ENCODE data around the gene ZNF276. TPM values are rescaled to one million over a fixed set of nuclear protein-coding genes. Genes with fewer than 3 reads are reported as not detected.
A peak's percentile ranks its signal among the peaks of the same experiment; 100 is the strongest.

The ZNF276 gene
- total RNA-seq, 4 donors from 2014 or later = 18.1 to 43.3 (median 34.1) TPM

GRCh38 chr16:89716493-89716892 lies 4.8 kb upstream of the ZNF276 start:
- no peak for TF ChIP-seq POLR2A (IDR thresholded peaks at IDR 0.05)
- TF ChIP-seq, protein P1, sequence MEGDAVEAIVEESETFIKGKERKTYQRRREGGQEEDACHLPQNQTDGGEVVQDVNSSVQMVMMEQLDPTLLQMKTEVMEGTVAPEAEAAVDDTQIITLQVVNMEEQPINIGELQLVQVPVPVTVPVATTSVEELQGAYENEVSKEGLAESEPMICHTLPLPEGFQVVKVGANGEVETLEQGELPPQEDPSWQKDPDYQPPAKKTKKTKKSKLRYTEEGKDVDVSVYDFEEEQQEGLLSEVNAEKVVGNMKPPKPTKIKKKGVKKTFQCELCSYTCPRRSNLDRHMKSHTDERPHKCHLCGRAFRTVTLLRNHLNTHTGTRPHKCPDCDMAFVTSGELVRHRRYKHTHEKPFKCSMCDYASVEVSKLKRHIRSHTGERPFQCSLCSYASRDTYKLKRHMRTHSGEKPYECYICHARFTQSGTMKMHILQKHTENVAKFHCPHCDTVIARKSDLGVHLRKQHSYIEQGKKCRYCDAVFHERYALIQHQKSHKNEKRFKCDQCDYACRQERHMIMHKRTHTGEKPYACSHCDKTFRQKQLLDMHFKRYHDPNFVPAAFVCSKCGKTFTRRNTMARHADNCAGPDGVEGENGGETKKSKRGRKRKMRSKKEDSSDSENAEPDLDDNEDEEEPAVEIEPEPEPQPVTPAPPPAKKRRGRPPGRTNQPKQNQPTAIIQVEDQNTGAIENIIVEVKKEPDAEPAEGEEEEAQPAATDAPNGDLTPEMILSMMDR (IDR thresholded peaks at IDR 0.05) = no peak
- Histone ChIP-seq H3K27me3 (peaks cover 0 to 7% (median 0%) of the 10 kb centered on the region in 4 donors), H3K9me3 (no peaks in the 10 kb centered on the region), H3K36me3 (peaks cover 0 to 19% (median 0%) of the 10 kb centered on the region in 3 donors), H3K27ac (no peak overlapping the region), H3K4me1 (peaks cover 19 to 44% (median 25%) of the 10 kb centered on the region in 3 donors), H3K4me3 (no peak overlapping the region)
- intact Hi-C loops (cut with DNase I) = no loop called here
- no peak for DNase-seq
- WGBS, 2 donors = 83 to 94% methylated on average over 7 of the region's 15 CpGs

DNA sequence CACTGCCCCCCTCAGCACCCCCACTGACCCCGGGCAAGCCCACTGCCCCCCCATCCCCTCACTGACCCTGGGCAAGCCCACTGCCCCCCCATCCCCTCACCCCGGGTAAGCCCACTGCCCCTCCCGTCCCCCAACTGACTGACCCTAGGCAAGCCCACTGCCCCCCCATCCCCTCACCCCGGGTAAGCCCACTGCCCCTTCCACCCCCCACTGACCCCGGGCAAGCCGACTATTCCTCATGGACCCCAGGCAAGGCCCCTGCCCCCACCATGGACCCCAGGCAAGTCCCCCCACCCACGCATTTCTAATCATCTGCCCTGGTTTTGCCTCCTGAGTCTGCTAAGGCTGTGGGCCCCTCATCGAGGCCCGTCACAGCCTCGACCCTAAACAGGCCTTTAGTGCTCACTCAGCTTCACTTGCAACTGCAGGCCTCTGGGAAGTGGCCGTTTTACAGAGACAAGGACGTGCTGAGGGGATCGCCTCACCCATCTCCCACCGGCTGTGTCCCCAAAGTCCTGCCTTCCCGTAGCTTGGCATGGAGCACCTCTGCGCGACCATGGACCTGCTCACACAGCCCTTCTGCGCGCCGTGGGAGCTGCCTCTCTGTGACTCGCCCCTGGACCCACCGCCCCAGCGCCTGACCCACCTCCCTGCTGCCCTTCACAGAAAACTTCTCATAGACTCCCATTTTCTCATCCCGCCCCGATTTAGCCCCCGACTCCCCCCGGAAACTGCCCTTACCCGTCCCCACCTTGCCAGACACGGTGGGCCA lies 4.2 kb upstream of the ZNF276 start:
- H3K27ac ChIP-seq = no peak overlapping the region
- 91 to 93% methylated on average over 15 to 19 of the region's 29 CpGs for WGBS, 2 donors
- no peak for DNase-seq
- no peaks in the 10 kb centered on the region for H3K9me3 ChIP-seq
- intact Hi-C loops (cut with DNase I) = no loop called here
- TF ChIP-seq POLR2A (IDR thresholded peaks at IDR 0.05) = no peak
- TF ChIP-seq, protein P1 (IDR thresholded peaks at IDR 0.05) = no peak
- no peak overlapping the region for H3K4me3 ChIP-seq
- H3K27me3 ChIP-seq = peaks cover 0 to 7% (median 0%) of the 10 kb centered on the region in 4 donors
- peaks cover 16 to 41% (median 20%) of the 10 kb centered on the region in 3 donors for H3K4me1 ChIP-seq
- peaks cover 0 to 19% (median 0%) of the 10 kb centered on the region in 3 donors for H3K36me3 ChIP-seq

DNA sequence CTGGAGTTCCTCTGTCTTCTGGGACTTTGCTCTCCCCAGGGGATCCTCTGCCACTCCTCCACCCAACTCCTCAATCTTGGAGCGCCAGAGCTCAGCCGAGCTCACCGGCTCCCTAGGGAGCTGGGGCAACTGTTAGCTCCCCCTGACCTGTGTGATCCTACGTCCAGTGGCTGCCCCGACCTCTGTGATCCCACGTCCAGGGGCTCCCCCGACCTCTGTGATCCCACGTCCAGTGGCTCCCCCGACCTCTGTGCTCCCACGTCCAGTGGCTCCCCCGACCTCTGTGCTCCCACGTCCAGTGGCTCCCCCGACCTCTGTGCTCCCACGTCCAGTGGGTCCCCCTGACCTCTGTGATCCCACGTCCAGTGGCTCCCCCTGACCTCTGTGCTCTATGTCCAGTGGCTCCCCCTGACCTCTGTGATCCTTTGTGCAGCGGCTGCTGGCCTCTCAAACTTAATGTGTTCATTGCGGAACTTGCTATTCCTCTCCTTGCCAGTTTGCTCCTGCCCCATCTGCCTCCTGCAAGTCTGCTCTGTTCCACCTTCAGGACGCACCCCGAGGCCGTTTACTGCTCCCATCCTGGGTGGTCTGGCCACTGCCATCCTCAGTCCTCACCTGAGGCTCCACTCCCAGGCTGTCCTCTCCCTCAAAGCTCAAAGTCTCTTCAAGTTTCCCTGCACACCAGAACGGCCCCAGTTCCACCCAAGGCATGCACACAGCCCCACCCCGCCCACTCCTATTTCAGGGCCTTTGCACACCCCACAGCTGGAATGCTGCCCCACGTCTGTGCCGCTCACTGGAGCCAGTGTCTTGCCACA lies 3.4 kb upstream of the ZNF276 start:
- no peak for DNase-seq
- intact Hi-C loops (cut with DNase I) = no loop called here
- Histone ChIP-seq H3K36me3 (peaks cover 0 to 20% (median 0%) of the 10 kb centered on the region in 3 donors), H3K4me1 (peaks cover 19 to 41% (median 20%) of the 10 kb centered on the region in 3 donors), H3K4me3 (no peak overlapping the region), H3K27ac (peak overlapping the region in 1 of 4 donors; percentile 95), H3K27me3 (peaks cover 0 to under 1% (median 0%) of the 10 kb centered on the region in 4 donors), H3K9me3 (no peaks in the 10 kb centered on the region)
- 77 to 80% methylated on average over 17 to 23 of the region's 24 CpGs for WGBS, 2 donors
- TF ChIP-seq, protein P1 (IDR thresholded peaks at IDR 0.05) = no peak
- no peak for TF ChIP-seq POLR2A (IDR thresholded peaks at IDR 0.05)

GRCh38 chr16:89720551-89720812 lies 855 bp upstream of the ZNF276 start:
- no peak for DNase-seq
- H3K27me3 ChIP-seq = no peaks in the 10 kb centered on the region
- peaks cover 0 to 39% (median 12%) of the 10 kb centered on the region in 3 donors for H3K36me3 ChIP-seq
- no peaks in the 10 kb centered on the region for H3K9me3 ChIP-seq
- no peak for TF ChIP-seq POLR2A (IDR thresholded peaks at IDR 0.05)
- TF ChIP-seq, protein P1 (IDR thresholded peaks at IDR 0.05) = no peak
- intact Hi-C loops (cut with DNase I) = no loop called here
- H3K27ac ChIP-seq = peak overlapping the region; percentile 87 to 99 (median 96)
- peaks cover 35 to 65% (median 36%) of the 10 kb centered on the region in 3 donors for H3K4me1 ChIP-seq
- H3K4me3 ChIP-seq = peak overlapping the region; percentile 58 to 96 (median 84)
- no CpG with 5 or more reads among the region's 29 CpGs for WGBS, 2 donors
